HepG2 (cell line): ENCODE measurements around the gene SCAI. TPM values are rescaled to one million over a fixed set of nuclear protein-coding genes. Genes with fewer than 3 reads are reported as not detected.

ENCODE experiments used
- ATAC-seq: fragments of 200-7000 bp; cut with Tn5 transposase; 3 replicates; pipeline ENCODE4 v1.9.1; 2020; ENCODE audit warnings: mild to moderate bottlenecking, moderate library complexity
- BruUV-seq: library from RNA; stranded (reverse); fragments of 400-500 nt; replicated peaks from 2 replicates; lab custom pipeline; 2021; lab: Mats Ljungman, UMichigan
- CTCF ChIA-PET: fragments of 300-600 bp; formaldehyde crosslinking; extraction: SDS; loops from one replicate; lab custom pipeline; 2021; ENCODE audit warnings: low total read pairs, inconsistent platforms, low intra/inter-chr PET ratio; lab: Yijun Ruan, JAX
- POLR2A ChIA-PET: fragments of 350-600 bp; sonication (Branson Sonifier 250); formaldehyde crosslinking; loops from one replicate; lab custom pipeline; 2020; ENCODE audit warnings: antibody characterized with exemption, inconsistent platforms; lab: Yijun Ruan, JAX
- DNase-seq: peaks from one replicate; pipeline ENCODE4 v3.0.0-alpha.2; 2015; ENCODE audit warnings: low spot score
- FAIRE-seq: peaks from 3 replicates; lab custom pipeline; 2011; peaks lifted over from hg19 to GRCh38; lab: Jason Lieb, UNC
- H2AFZ ChIP-seq: one replicate; pipeline ENCODE4 v1.6.1; 2011; ENCODE audit warnings: low read length, inconsistent platforms
- H3K27ac ChIP-seq: fragments of 300-600 bp; 3 replicates; pipeline ENCODE4 v1.8.0; 2011; ENCODE audit warnings: mixed run types, mild to moderate bottlenecking, mixed read lengths, low read length, inconsistent platforms; ENCODE audit not compliant: insufficient read depth; ENCODE audit errors: extremely low read length
- H3K27me3 ChIP-seq, 2 experiments: fragments of 200-600 bp in 1 of 2; 2 replicates in 1 of 2; 3 replicates in 1 of 2; pipeline versions ENCODE4 v1.6.0 to v1.8.0; 2011; ENCODE audit warnings: low read length in 2 of 2, mild to moderate bottlenecking in 2 of 2, moderate library complexity in 2 of 2, inconsistent platforms in 1 of 2; ENCODE audit not compliant: insufficient read depth in 2 of 2, control insufficient read depth in 1 of 2
- H3K36me3 ChIP-seq, 2 experiments: fragments of 200-600 bp in 1 of 2; replicated peaks in 1 of 2; 2 replicates in 1 of 2; 3 replicates in 1 of 2; pipeline versions ENCODE4 v1.5.1 to v1.8.0; 2011; ENCODE audit warnings: low read length in 2 of 2, inconsistent platforms in 1 of 2; ENCODE audit not compliant: insufficient read depth in 2 of 2, control insufficient read depth in 1 of 2
- H3K4me1 ChIP-seq: 2 replicates; pipeline ENCODE4 v1.5.1; 2012; ENCODE audit warnings: low read length, inconsistent platforms; ENCODE audit not compliant: insufficient read depth
- H3K4me2 ChIP-seq: 2 replicates; pipeline ENCODE4 v1.6.0; 2011; ENCODE audit warnings: low read depth, low read length, inconsistent platforms
- H3K4me3 ChIP-seq, 3 experiments: fragments of 200-600 bp in 1 of 3; sonication (generic), shearing (Covaris generic) in 1 of 3; replicated peaks in 1 of 3; 2 replicates each; pipeline ENCODE4 v1.5.1; 2011 to 2016; ENCODE audit warnings: low read length in 3 of 3, inconsistent platforms in 2 of 3, low read depth in 2 of 3, mild to moderate bottlenecking in 2 of 3, control low read depth in 1 of 3, mixed read lengths in 1 of 3; ENCODE audit not compliant: insufficient read depth in 1 of 3
- H3K79me2 ChIP-seq: one replicate; pipeline ENCODE4 v1.6.1; 2011; ENCODE audit warnings: low read length, inconsistent platforms; ENCODE audit not compliant: insufficient read depth
- H3K9ac ChIP-seq: 2 replicates; pipeline ENCODE4 v1.6.0; 2011; ENCODE audit warnings: mild to moderate bottlenecking, low read depth, low read length, inconsistent platforms; ENCODE audit not compliant: insufficient read depth
- H3K9me3 ChIP-seq: 2 replicates; pipeline ENCODE4 v1.5.1; 2012; ENCODE audit warnings: mild to moderate bottlenecking, low read length
- H4K20me1 ChIP-seq: 2 replicates; pipeline ENCODE4 v1.6.0; 2011; ENCODE audit warnings: inconsistent platforms, mild to moderate bottlenecking, low read length, moderate library complexity; ENCODE audit not compliant: insufficient read depth
- BRD4 ChIP-seq: sonication (generic); formaldehyde crosslinking; IDR thresholded peaks from 2 replicates; pipeline ENCODE4 v1.4.0; 2020; ENCODE audit warnings: missing genetic modification reagents
- CBFB ChIP-seq: sonication (generic); formaldehyde crosslinking; IDR thresholded peaks from 2 replicates; pipeline ENCODE4 v1.4.0; 2020; ENCODE audit warnings: missing genetic modification reagents
- CBX5 ChIP-seq: sonication (generic); formaldehyde crosslinking; IDR thresholded peaks from 2 replicates; pipeline ENCODE4 v1.4.0; 2020; ENCODE audit warnings: missing genetic modification reagents, borderline replicate concordance
- KAT8 ChIP-seq: IDR thresholded peaks from 2 replicates; pipeline ENCODE4 v1.6.1; 2016; ENCODE audit warnings: missing genetic modification reagents, missing compliant biosample characterization
- KDM1A ChIP-seq: IDR thresholded peaks from 2 replicates; pipeline ENCODE4 v1.6.1; 2016; ENCODE audit warnings: missing compliant biosample characterization
- POLR2AphosphoS2 ChIP-seq: IDR thresholded peaks from 2 replicates; pipeline ENCODE4 v1.6.1; 2011; ENCODE audit warnings: low read depth, low read length, improper control_type of control experiment
- SRY ChIP-seq: sonication (generic); formaldehyde crosslinking; IDR thresholded peaks from 2 replicates; pipeline ENCODE4 v1.8.0; 2022; ENCODE audit warnings: mild to moderate bottlenecking, missing genetic modification reagents
- TSC22D2 ChIP-seq: sonication (generic); formaldehyde crosslinking; IDR thresholded peaks from 2 replicates; pipeline ENCODE4 v1.5.1; 2020; ENCODE audit warnings: missing genetic modification reagents, mild to moderate bottlenecking, borderline replicate concordance
- ZMYM3 ChIP-seq: sonication (generic); formaldehyde crosslinking; IDR thresholded peaks from 2 replicates; pipeline ENCODE4 v1.5.1; 2020; ENCODE audit warnings: mild to moderate bottlenecking, missing genetic modification reagents
- ZNF761 ChIP-seq: sonication (generic); formaldehyde crosslinking; conservative IDR thresholded peaks from 2 replicates; pipeline ENCODE4 v1.4.0; 2020; ENCODE audit warnings: mild to moderate bottlenecking, missing genetic modification reagents
- ZNF768 ChIP-seq: sonication (generic); formaldehyde crosslinking; IDR thresholded peaks from 2 replicates; pipeline ENCODE4 v1.4.0; 2020; ENCODE audit warnings: missing genetic modification reagents
- ZNF781 ChIP-seq: sonication (generic); formaldehyde crosslinking; IDR thresholded peaks from 2 replicates; pipeline ENCODE4 v1.5.1; 2020; ENCODE audit warnings: borderline replicate concordance, mild to moderate bottlenecking, missing genetic modification reagents; ENCODE audit errors: not compliant biosample characterization
- ZNF850 ChIP-seq: sonication (generic); formaldehyde crosslinking; conservative IDR thresholded peaks from 2 replicates; pipeline ENCODE4 v1.9.0; 2021; ENCODE audit warnings: mild to moderate bottlenecking, missing genetic modification reagents
- ZSCAN21 ChIP-seq: sonication (generic); formaldehyde crosslinking; IDR thresholded peaks from 2 replicates; pipeline ENCODE4 v1.8.0; 2022; ENCODE audit warnings: mild to moderate bottlenecking, missing genetic modification reagents, moderate library complexity, borderline replicate concordance
- ZSCAN29 ChIP-seq: sonication (generic); formaldehyde crosslinking; conservative IDR thresholded peaks from 2 replicates; pipeline ENCODE4 v1.4.0; 2020; ENCODE audit warnings: mild to moderate bottlenecking, missing genetic modification reagents
- WGBS: methylation state at CpG from one replicate; pipeline ENCODE4 v1.1.6; 2017; ENCODE audit warnings: low lambda C conversion rate; 5-methylcytosine and 5-hydroxymethylcytosine counted together
- in situ Hi-C: cut with HindIII; loops from 2 replicates; pipeline ENCODE4 v1.10.0; 2017; ENCODE audit warnings: low pct_unique_long_range_greater_than_20kb; ENCODE audit not compliant: extremely low pct_ligation_motif_present
- intact Hi-C: fragments of 100-400 bp; cut with micrococcal nuclease; formaldehyde crosslinking; loops from one replicate; pipeline ENCODE4 v1.10.0; 2022; ENCODE audit not compliant: unreplicated experiment
- polyA plus RNA-seq, 8 experiments: library from polyadenylated mRNA; depleted of rRNA in 3 of 8; stranded (reverse) in 7 of 8; unstranded in 1 of 8; fragments of >200 nt; fragmentation: Illumina TruSeq in 4 of 8; extraction: Trizol in 4 of 8; gene quantifications; 2 replicates each; pipeline versions ENCODE4 v1.2.1 to v1.2.3, GENCODE V29; 2011 to 2016; ENCODE audit warnings: low read depth in 4 of 8, missing spikeins in 1 of 8, mixed read lengths in 1 of 8; ENCODE audit not compliant: insufficient read depth in 1 of 8
- total RNA-seq, 5 experiments: library from RNA; depleted of rRNA; stranded (reverse); fragments of >200 nt; fragmentation: Illumina TruSeq; extraction: Trizol; gene quantifications; 2 replicates each; pipeline ENCODE4 v1.2.3, GENCODE V29; 2016; ENCODE audit warnings: low read depth in 1 of 5
- TF ChIP-seq, protein P1 (sequence below), 2 experiments: sonication (generic) in 1 of 2; formaldehyde crosslinking in 1 of 2; IDR thresholded peaks; 2 replicates each; pipeline versions ENCODE4 v1.5.1 to v1.6.1; 2011 to 2020; ENCODE audit warnings: borderline replicate concordance in 1 of 2, low read depth in 1 of 2, low read length in 1 of 2, mild to moderate bottlenecking in 1 of 2, missing genetic modification reagents in 1 of 2, moderate library complexity in 1 of 2
- TF ChIP-seq, protein P2 (sequence below): sonication (generic); formaldehyde crosslinking; IDR thresholded peaks from 2 replicates; pipeline ENCODE4 v1.5.1; 2020; ENCODE audit warnings: mild to moderate bottlenecking, missing genetic modification reagents, borderline replicate concordance

The SCAI gene
- total and polyA plus RNA-seq, 2 of the 13 experiments (the other 11 are each of a cell fraction or from before 2014, with no cell fraction given), result 4.4 to 8.4 TPM

- no peaks in the 10 kb centered on the region; a peak in 1 of 5 replicates for H3K27me3 ChIP-seq
- H3K79me2 ChIP-seq, result peaks cover 6% of the 10 kb centered on the region
- H4K20me1 ChIP-seq, result no peaks in the 10 kb centered on the region
- ATAC-seq (peak; percentile 19), DNase-seq (no peak), FAIRE-seq (no peak)
- POLR2A ChIA-PET, result interaction anchor here (0.7 kb wide), 1 partner anchor 230 kb away, joined by 3 read pairs; no protein-coding TSS in a partner anchor
- BruUV-seq, result TSS peak; percentile 72
- no peaks in the 10 kb centered on the region for H3K9me3 ChIP-seq
- H3K9ac ChIP-seq, result peak overlapping the region; percentile 99
- H3K36me3 ChIP-seq, result peaks cover 0 to 7% of the 10 kb centered on the region in 2 experiments; a peak in 1 of 5 replicates
- WGBS, result 3% methylated on average over 5 of the region's 17 CpGs
- in situ Hi-C loops (no loop called here), intact Hi-C loops (loop anchor here (2.0 kb wide), 1 partner anchor 72 kb away; no protein-coding TSS in a partner anchor)
- peak overlapping the region; percentile 94 to 99 (median 94) for H3K4me3 ChIP-seq
- peaks cover 19% of the 10 kb centered on the region for H3K4me1 ChIP-seq
- CTCF ChIA-PET, result no interaction called here
- peak overlapping the region; percentile 100 for H3K27ac ChIP-seq
- H2AFZ ChIP-seq, result peak overlapping the region; percentile 56
- H3K4me2 ChIP-seq, result peak overlapping the region; percentile 86
- no peak for TF ChIP-seq ZSCAN21
- peak; percentile 49; the same call in 1 of the 2 replicates for TF ChIP-seq ZMYM3
- peak; percentile 35; the same call in 1 of the 2 replicates for TF ChIP-seq SRY (CRISPR knock-in tag)
- TF ChIP-seq ZNF768 (CRISPR knock-in tag), result peak; percentile 40; the same call in 1 of the 2 replicates
- TF ChIP-seq, protein P1, sequence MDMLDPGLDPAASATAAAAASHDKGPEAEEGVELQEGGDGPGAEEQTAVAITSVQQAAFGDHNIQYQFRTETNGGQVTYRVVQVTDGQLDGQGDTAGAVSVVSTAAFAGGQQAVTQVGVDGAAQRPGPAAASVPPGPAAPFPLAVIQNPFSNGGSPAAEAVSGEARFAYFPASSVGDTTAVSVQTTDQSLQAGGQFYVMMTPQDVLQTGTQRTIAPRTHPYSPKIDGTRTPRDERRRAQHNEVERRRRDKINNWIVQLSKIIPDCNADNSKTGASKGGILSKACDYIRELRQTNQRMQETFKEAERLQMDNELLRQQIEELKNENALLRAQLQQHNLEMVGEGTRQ (IDR thresholded peaks at IDR 0.05; ENCODE audit: low read depth, low read length), result no peak
- TF ChIP-seq, protein P1 (CRISPR knock-in tag; IDR thresholded peaks at IDR 0.05; ENCODE audit: borderline replicate concordance), result 0 out of 2 replicates have a peak, but pooled peaks have one; percentile 12
- no peak for TF ChIP-seq CBX5 (CRISPR knock-in tag)
- peak; percentile 26 for TF ChIP-seq ZNF781 (CRISPR knock-in tag)
- TF ChIP-seq ZSCAN29 (CRISPR knock-in tag), result 0 out of 2 replicates have a peak, but pooled peaks have one; percentile 7
- no peak for TF ChIP-seq TSC22D2 (CRISPR knock-in tag)
- TF ChIP-seq BRD4 (CRISPR knock-in tag), result 0 out of 2 replicates have a peak, but pooled peaks have one; percentile 23
- TF ChIP-seq POLR2AphosphoS2, result no peak
- no peak for TF ChIP-seq KAT8 (CRISPR knock-in tag)
- TF ChIP-seq KDM1A (CRISPR knock-in tag), result peak; percentile 38; the same call in 1 of the 2 replicates
- TF ChIP-seq, protein P2, sequence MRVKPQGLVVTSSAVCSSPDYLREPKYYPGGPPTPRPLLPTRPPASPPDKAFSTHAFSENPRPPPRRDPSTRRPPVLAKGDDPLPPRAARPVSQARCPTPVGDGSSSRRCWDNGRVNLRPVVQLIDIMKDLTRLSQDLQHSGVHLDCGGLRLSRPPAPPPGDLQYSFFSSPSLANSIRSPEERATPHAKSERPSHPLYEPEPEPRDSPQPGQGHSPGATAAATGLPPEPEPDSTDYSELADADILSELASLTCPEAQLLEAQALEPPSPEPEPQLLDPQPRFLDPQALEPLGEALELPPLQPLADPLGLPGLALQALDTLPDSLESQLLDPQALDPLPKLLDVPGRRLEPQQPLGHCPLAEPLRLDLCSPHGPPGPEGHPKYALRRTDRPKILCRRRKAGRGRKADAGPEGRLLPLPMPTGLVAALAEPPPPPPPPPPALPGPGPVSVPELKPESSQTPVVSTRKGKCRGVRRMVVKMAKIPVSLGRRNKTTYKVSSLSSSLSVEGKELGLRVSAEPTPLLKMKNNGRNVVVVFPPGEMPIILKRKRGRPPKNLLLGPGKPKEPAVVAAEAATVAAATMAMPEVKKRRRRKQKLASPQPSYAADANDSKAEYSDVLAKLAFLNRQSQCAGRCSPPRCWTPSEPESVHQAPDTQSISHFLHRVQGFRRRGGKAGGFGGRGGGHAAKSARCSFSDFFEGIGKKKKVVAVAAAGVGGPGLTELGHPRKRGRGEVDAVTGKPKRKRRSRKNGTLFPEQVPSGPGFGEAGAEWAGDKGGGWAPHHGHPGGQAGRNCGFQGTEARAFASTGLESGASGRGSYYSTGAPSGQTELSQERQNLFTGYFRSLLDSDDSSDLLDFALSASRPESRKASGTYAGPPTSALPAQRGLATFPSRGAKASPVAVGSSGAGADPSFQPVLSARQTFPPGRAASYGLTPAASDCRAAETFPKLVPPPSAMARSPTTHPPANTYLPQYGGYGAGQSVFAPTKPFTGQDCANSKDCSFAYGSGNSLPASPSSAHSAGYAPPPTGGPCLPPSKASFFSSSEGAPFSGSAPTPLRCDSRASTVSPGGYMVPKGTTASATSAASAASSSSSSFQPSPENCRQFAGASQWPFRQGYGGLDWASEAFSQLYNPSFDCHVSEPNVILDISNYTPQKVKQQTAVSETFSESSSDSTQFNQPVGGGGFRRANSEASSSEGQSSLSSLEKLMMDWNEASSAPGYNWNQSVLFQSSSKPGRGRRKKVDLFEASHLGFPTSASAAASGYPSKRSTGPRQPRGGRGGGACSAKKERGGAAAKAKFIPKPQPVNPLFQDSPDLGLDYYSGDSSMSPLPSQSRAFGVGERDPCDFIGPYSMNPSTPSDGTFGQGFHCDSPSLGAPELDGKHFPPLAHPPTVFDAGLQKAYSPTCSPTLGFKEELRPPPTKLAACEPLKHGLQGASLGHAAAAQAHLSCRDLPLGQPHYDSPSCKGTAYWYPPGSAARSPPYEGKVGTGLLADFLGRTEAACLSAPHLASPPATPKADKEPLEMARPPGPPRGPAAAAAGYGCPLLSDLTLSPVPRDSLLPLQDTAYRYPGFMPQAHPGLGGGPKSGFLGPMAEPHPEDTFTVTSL (CRISPR knock-in tag), result peak; percentile 24; the same call in 1 of the 2 replicates
- TF ChIP-seq CBFB (CRISPR knock-in tag), result no peak
- TF ChIP-seq ZNF761 (CRISPR knock-in tag), result peak; percentile 78; the same call in 1 of the 2 replicates
- peak; percentile 38 for TF ChIP-seq ZNF850
These were observed 202.8 kb downstream of the SCAI start for GRCh38 chr9:124940521-124940893.
